Myocyte (in vitro differentiated cells): ENCODE measurements around the gene SNX30. TPM values are rescaled to one million over a fixed set of nuclear protein-coding genes. Genes with fewer than 3 reads are reported as not detected.

Experiments
- DNase-seq: peaks from one replicate; pipeline ENCODE4 v3.0.0-alpha.2; 2012; ENCODE audit warnings: low read depth
- total RNA-seq: library from RNA; depleted of rRNA; stranded (reverse); fragments of >200 nt; gene quantifications from 2 replicates; pipeline ENCODE4 v1.2.3, GENCODE V29; 2014

The SNX30 gene
- total RNA-seq, 1 donor from 2014 or later, result 6.2 TPM

DNA sequence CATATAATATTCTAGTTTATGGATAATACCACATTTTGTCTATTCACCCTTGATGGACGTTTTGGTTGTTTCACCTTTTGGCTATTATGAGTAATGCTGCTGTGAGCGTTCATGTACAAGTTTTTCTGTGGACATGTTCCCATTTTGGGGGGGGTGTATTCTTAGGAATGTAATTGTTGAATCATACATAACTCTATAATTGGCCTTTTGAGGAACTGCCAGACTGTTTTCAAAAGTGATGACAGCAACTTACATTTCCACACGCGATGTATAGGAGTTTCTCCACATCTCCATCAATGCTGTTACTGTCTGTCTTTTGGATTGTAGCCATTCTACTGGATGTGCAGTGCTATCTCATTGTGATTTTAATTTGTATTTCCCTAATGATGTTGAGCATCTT lies 70.3 kb downstream of the SNX30 start:
- no peak for DNase-seq

- no peak for DNase-seq
These were observed 72.1 kb downstream of the SNX30 start for GRCh38 chr9:112822618-112823017.

DNA sequence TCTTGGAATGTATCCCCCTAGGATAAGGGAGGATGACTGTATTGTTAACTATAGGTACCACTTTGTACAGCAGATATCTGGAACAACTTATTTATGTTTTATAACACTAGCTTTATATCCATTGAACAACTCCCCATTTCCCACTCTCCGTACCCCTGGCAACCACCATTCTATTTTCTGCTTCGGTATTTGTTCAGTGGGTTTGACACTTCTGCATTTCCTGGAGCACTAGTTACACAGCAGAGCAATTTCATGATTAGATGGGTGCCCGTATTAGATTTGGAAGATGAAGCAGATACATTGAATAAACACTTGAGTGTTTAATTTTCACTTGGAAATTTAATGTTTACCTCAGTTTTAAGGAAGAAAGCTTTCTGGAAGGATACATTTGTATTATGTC lies 72.7 kb downstream of the SNX30 start:
- no peak for DNase-seq

DNA sequence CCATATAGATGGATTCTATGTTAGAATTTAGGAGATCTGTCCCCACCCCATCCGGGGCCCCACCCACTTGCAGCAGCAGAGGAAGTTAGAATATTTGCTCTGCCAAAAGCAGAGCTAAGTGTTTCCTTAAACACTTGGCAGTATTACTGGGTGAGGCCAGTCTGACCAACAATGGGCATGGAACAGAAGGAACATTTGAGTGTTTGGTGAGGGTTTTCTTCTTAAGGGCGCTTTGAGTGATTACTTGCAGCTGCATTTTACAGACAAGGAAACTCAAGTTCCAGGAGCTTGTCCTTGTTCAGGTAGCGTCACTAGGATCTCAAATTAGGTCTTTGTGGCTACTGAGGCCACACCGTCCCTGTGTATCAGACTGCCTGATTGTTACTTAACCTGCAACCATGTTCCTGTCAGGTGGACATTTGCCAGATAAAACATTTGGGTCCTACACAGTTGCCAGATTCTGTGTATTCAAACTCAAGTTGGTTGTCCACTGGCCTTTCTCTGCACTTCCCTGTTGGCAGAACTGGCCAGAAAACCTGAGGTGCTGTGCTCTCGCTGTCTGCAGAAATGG lies 80.8 kb downstream of the SNX30 start:
- no peak for DNase-seq

GRCh38 chr9:112831969-112832368 lies 81.4 kb downstream of the SNX30 start:
- no peak for DNase-seq

GRCh38 chr9:112833081-112833480 lies 82.5 kb downstream of the SNX30 start:
- no peak for DNase-seq

DNA sequence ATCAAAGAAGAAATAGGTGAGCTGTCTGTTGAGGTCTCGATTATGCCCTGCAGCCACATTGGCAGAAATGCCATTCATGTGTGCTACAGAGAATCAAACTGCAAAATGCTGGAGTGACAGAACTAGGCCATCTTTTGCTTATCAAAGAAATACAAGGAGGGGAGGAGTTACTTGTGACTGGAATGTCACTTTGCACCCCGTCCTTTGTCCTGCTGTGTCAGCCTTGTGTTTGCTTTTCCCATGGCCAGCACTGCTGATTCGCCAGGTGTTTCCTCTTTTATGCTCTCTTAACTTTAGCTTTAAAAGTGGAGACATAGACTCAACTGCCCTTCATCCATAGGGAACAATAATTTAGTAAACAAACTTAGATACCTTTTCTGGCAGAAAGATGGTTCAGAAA lies 85.8 kb downstream of the SNX30 start:
- DNase-seq, result no peak

DNA sequence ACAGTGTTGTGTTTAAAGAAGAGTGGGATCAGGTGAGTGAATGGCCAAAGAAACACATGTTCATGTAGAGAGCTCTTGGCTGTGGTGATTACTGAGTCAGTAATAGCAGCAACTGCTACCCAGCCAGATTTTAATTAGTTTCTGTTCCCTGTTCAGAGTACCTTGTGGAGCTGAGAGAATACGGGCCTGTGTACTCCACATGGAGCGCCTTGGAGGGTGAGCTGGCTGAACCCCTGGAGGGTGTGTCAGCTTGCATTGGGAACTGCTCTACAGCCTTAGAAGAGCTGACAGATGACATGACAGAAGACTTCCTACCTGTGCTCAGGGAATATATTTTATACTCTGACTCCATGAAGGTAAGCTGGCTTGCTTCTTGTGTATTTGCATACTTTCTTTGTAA lies 87.8 kb downstream of the SNX30 start:
- DNase-seq, result peak; percentile 18

GRCh38 chr9:112839331-112839730 lies 88.8 kb downstream of the SNX30 start:
- no peak for DNase-seq

DNA sequence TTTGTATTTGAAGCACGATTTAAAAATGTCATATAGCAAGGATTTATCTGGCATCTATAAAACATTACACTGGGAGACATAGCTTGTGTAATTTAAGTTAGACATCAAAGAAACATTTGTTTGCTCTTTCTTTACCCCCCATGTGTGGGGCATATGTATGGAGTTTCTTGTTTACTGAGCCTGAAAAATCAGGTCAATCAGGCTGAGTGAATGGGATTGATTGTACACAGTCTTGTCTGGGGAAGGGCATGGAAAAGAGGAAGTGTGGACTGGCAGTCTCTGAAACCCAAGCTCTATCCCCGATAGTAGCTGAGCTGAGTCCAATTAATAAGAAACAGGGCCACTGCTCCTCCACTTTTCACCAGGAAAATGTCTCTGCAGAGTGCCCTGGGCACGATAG lies 90.7 kb downstream of the SNX30 start:
- no peak for DNase-seq

DNA sequence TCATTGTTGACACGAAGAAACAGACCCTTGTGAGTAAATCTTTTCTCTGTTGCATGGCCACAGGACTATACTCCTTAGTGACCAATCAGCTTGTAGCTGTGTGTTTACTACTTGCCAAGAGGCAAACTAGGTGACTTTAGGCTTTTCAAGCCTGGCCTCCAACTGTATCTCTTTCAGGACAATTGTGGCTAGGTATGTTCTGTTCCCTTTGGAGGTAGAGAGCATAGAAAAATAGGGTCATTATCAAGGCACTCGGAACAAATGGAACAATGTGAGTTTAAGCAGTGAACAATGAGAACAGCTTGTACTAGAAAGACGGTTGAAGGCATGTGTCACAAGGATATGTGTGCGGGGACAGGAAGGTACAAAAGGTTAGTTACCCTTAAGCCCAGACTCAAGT lies 92.0 kb downstream of the SNX30 start:
- no peak for DNase-seq

GRCh38 chr9:112844771-112845542 lies 94.4 kb downstream of the SNX30 start:
- DNase-seq, result peak; percentile 82

- peak; percentile 76 for DNase-seq
These were observed 96.2 kb downstream of the SNX30 start for GRCh38 chr9:112846528-112847488.

DNA sequence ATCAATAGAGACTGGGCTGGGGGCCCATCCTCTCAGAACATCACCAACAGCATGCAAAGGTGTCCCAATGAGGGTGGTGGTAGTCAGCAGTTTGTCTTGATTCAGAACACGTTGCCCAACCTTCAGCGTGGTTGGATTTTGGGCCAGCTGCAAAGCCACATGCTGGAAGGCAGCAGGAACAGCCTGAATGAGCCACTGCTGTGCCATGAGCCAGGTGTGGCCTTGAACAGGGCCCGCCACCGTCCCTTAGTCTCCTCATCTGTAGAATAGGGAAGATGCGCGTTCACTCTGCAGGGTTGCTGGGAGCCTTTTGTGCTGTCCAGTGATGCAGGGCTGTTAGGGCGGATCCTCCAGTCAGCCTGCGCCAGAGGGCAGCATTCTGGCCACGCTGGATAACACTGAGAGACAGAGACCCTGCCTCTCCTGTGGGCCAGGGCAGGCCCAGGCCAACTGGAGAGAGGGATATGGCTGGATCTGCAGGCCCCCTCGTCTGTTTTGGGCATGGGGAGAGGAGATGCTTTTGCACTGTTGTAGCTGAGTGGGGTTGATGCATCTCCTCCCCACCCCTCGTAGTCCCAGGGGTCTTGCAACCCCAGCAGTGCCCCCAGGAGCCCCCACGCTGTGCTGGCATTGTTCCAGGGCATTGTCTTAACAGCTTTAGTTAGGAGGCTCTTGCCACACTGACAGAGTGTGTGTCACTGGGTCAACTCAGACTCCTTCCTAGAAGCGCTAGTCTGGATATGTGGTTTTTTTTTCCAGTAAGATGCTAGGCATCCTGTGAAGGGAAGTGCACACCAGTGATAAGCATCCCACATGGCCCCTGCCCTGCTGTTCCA lies 98.0 kb downstream of the SNX30 start:
- DNase-seq, result no peak

GRCh38 chr9:112849363-112849922 lies 98.9 kb downstream of the SNX30 start:
- no peak for DNase-seq

DNA sequence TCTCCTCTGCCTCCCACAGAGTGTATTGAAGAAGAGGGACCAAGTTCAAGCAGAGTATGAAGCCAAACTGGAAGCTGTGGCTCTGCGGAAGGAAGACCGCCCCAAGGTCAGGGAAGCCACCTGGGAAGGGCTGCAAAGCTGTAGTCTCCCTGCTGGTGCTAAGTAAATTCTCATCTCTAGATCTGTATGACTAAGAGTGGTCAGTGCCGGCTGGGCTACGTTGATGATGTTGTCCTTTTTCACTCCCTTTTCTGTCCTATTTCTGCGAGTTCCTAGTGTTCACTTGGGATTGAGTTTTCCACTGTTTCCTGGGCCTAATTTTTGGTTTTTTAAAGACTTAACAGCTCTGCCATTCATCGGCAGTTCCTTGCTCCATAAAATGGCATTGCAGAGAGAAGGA lies 100.3 kb downstream of the SNX30 start:
- DNase-seq, result no peak

DNA sequence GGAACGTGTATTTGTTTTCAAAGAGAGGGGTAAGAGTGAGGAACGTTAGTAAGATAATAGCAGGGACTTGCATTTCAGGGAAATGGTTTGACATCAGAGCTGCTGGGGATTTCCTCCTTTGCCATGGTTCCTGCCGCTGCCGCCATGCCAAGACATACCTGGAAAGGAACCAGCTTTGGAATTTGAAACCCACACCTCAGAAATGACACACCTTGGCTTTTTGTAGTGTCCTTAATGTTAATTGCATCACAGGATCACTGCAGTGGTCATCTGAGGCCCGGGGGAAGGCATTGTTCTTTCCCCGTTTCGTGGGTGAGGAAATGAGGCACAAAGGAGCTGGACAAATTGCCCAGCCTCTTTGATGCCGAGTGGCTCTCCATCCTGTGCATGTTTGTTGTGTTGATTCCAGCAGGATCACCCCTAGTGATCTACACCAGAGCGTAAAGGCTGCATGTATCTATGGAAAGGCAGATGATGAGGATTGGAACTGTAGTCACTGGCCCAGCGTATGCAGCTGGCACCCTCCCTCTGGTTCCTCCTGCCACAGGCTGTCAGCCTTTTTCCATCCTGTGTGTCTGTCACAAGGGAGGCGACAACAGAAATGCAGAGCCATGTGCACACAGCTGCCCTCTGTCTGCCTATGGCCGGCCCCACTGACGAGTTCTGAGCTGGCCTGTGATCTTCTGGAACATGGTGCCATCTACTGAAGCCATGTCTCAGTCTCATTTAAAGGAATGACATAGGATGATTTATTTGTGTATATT lies 102.4 kb downstream of the SNX30 start:
- DNase-seq, result peak; percentile 61

- DNase-seq, result peak; percentile 97
These were observed 103.5 kb downstream of the SNX30 start for GRCh38 chr9:112853882-112854585.

DNA sequence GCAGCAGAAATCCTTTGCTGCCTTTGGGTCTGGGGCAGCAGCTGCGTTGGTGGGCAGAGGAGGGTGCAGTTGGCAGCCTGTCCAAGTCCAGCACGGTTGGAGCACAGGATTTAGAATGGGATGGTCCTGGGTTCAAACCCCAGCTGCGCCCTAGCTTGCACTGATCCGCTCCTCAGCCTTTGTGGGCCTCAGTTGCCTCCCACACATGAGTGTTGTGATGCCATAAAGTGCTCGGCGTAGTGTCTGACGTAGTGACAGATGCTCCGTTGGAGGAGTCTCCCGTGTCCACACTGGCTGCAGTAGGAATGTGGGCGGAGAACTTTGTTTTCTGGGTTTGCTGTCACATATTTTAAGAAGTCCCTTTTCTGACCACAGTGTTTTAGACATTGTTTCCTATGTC lies 104.1 kb downstream of the SNX30 start:
- no peak for DNase-seq
